Fibroblast of lung (primary cell): ENCODE results near the gene ENDOD1.

ENCODE experiments used
- CTCF ChIP-seq, 2 donors: IDR thresholded peaks in 1 of 2; conservative IDR thresholded peaks in 1 of 2; 1 replicate in 1 of 2; 2 replicates in 1 of 2; pipeline ENCODE4 v1.5.1; 2011 to 2012; ENCODE audit warnings: low read length in 2 of 2, control low read depth in 1 of 2, inconsistent platforms in 1 of 2, low read depth in 1 of 2, mild to moderate bottlenecking in 1 of 2
- EZH2 ChIP-seq: IDR thresholded peaks from 2 replicates; pipeline ENCODE4 v1.5.1; 2012; ENCODE audit warnings: low read length, control low read depth, mild to moderate bottlenecking; ENCODE audit errors: missing control alignments

GRCh38 chr11:95045812-95046211, 43.8 kb upstream of the ENDOD1 start:
- no peak for TF ChIP-seq CTCF (conservative IDR thresholded peaks at IDR 0.05 in 1 of 2, IDR thresholded peaks at IDR 0.05 in 1 of 2; ENCODE audit: low read depth in 1 of 2, low read length in 2 of 2)
- TF ChIP-seq EZH2: no peak
